CD4-positive, alpha-beta T cell treated with Interleukin-1 beta for 1 hour (primary cell): ENCODE data around the gene CCR8.
"Not testable (repeated sequence)": the region's sequence is repeated elsewhere in the genome, so short reads cannot be mapped to it uniquely, and the experiment has no call there.

Source experiments
- DNase-seq, 2 donors: peaks; one replicate each; pipeline ENCODE4 v3.0.0-alpha.2; 2020 to 2022

Gene CCR8

GRCh38 chr3:39351134-39351533 lies 21.6 kb downstream of the CCR8 start:
- DNase-seq: not testable (repeated sequence)

DNA sequence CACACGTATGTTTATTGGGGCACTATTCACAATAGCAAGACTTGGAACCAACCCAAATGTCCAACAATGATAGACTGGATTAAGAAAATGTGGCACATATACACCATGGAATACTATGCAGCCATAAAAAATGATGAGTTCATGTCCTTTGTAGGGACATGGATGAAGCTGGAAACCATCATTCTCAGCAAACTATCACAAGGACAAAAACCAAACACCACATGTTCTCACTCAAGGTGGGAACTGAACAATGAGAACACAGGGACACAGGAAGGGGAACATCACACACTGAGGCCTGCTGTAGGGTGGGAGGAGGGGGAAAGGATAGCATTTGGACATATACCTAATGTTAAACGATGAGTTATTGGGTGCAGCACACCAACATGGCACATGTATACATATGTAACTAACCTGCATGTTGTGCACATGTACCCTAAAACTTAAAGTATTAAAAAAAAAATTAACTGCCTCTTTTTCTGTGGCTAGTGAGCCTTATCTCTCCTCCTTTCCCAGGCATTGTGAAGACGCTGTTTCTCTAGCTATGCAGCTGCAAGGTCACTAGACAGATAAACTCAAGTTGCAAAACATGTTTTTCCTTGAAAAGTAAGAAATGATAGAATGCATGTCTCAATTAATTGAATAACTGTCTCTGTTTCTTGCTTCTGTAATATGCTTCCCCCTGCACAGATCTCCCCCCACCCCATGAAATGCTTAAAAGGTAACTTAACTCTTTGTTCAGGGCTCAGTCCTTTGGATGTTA lies 23.8 kb downstream of the CCR8 start:
- not testable (repeated sequence) for DNase-seq

DNA sequence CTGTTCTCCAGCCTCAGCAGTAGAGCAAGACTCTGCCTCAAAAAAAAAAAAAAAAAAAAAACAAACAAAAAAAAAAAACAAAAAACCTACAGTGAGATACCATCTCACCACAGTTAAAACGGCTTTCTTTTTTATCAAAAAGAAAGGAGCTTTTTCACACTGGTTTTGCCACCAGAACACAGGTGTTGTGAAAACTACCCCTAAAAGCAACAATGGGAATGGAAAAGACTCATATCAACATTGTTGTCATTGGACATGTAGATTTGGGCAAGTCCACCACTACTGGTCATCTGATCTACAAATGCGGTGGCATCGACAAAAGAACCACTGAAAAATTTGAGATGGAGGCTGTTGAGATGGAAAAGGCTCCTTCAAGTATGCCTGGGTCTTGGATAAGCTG lies 28.8 kb downstream of the CCR8 start:
- DNase-seq: peak in 1 of 2 donors; percentile 22

DNA sequence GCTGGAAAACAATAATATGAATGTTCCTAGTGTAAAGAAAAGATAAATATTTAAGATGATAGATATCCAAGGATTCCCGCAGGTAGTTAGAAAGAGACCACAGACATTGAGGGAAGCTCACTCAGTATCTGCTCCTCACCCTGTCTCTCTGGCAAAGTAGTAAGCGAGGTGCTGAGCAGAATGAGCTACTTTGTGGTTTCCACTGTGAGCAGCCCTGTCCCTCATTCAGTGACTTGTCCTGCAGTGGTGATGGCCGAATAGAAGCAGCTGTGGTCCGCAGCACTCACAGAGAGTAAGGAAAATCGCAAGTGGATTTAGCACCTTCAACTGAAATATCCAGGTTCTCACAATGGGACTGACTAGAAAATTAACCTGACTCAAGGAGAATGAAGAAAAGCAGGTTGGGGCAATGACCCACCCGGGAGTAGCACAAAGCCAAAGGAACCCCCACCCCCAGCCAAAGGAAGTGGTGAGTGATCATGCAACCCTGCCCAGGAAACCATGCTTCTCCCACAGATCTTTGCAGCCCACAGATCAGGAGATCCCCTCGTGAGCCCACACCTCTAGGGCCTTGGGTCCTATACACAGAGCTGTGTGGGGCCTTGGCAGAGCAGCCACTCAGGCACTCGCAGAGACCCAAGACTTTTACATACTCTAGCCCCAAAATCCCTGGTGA lies 31.9 kb downstream of the CCR8 start:
- peak; percentile 35 to 58 for DNase-seq

DNA sequence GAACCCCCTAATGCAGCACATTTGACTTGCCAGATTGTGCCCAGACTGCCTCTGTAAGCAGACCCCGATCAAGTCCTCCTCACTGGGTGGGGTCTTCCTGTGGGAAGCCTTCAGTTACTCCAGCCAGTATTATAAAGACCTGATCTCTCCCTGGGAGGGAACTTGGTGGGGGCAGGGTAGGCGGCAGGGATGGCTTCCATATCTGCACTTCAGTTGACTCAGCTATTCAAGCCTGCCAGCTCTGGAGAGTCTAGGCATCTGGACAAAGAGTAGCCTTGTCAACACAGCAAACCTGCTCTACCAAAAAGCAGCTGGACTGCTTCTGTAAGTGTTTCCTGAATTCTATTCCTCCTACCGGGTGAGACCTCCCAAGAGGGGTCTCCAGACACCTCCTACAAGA lies 32.7 kb downstream of the CCR8 start:
- no peak for DNase-seq

DNA sequence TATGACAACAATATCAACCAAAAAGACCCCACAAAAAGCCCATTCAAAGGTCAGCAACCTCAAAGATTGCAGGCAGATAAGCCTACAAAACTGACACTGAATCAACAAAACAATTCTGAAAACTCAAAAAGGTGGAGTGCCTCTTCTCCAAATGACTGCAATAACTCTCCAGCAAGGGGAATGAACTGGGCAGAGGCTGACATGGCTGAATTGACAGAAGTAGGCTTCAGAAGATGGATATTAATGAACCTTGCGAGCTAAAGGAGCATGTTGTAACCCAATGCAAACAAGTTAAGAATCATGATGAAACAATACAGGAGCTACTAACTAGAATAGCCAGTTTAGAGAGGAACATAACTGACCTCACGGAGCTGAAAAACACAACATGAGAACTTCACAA lies 33.3 kb downstream of the CCR8 start:
- no peak for DNase-seq

- DNase-seq: not testable (repeated sequence)
Observed at GRCh38 chr3:39370450-39370849, 40.9 kb downstream of the CCR8 start.

GRCh38 chr3:39372833-39373232 lies 43.3 kb downstream of the CCR8 start:
- DNase-seq: no peak

GRCh38 chr3:39376959-39377634 lies 47.6 kb downstream of the CCR8 start:
- DNase-seq: no peak

- peak; percentile 63 to 75 for DNase-seq
Observed at GRCh38 chr3:39378088-39378487, 48.6 kb downstream of the CCR8 start.

- DNase-seq: no peak
Observed at GRCh38 chr3:39378957-39379777, 49.7 kb downstream of the CCR8 start.

DNA sequence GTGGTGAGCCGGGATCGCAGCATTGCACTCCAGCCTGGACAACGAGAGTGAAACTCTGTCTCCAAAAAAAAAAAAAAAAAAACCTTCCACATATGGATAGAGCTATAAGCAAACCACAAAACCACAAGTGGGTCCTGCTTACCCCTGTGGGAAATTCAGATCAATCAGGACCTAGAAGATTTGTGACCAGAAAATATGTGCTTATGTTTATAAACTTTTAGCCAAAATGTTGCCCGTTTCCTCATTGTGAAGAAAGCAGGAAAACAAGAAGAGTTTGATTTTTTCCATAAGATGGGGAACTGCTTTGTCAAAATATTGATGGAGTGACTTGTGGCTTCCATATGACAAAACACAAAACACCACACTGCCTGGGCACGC lies 50.3 kb downstream of the CCR8 start:
- DNase-seq: no peak

- no peak for DNase-seq
Observed at GRCh38 chr3:39381432-39381831, 51.9 kb downstream of the CCR8 start.
